ENCODE measurements around the gene ETV6.

DNA sequence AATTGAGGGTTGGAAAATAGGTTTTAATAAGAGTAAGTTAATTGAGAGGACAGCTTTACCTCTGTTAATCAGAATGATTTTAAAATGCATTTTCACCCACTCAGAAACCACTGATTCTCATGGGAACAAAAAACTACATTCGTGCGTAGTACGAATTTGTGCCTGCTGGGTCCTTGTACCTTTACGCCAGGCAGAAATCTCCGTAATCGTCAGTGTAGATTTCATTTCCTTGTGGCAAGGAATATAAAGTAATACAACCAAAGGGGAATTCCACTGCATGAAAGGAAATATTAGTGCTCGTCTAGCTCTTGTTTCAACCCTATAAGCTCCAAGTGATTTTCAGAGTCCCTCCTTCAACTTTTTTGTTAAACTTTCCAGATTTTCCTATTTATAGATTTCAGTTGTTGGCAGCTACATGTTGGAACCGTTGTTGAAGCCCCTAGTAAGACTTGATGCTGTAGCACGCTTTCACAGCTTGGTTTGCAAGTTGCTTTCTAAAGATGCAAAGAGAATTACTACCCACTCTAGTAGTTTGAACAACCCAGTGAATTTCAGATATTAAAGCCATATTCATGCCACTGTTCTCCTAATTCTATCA is 90.6 kb downstream of the ETV6 start:
- TF ChIP-seq CHD1 (IDR thresholded peaks at IDR 0.05; ENCODE audit: low read depth, low read length) = no peak
- TF ChIP-seq ZNF274 (IDR thresholded peaks at IDR 0.05; ENCODE audit: borderline replicate concordance, extremely low read depth, low read length) = no peak
- TF ChIP-seq CBX8 (IDR thresholded peaks at IDR 0.05; ENCODE audit: borderline replicate concordance, low read depth, low read length) = no peak
- TF ChIP-seq EP300 (IDR thresholded peaks at IDR 0.05; ENCODE audit: borderline replicate concordance in 1 of 2, low read depth in 2 of 2, low read length in 2 of 2) = no peak
- TF ChIP-seq EZH2 (IDR thresholded peaks at IDR 0.05; ENCODE audit: low read depth, low read length, severe bottlenecking) = no peak
- no peak for TF ChIP-seq RAD21 (IDR thresholded peaks at IDR 0.05 in 1 of 2, conservative IDR thresholded peaks at IDR 0.05 in 1 of 2; ENCODE audit: low read depth in 2 of 2, low read length in 2 of 2)
- no peak for TF ChIP-seq CREB1 (IDR thresholded peaks at IDR 0.05)
- TF ChIP-seq RBBP5 (IDR thresholded peaks at IDR 0.05; ENCODE audit: borderline replicate concordance, low read depth, low read length) = no peak
- TF ChIP-seq, protein P1, sequence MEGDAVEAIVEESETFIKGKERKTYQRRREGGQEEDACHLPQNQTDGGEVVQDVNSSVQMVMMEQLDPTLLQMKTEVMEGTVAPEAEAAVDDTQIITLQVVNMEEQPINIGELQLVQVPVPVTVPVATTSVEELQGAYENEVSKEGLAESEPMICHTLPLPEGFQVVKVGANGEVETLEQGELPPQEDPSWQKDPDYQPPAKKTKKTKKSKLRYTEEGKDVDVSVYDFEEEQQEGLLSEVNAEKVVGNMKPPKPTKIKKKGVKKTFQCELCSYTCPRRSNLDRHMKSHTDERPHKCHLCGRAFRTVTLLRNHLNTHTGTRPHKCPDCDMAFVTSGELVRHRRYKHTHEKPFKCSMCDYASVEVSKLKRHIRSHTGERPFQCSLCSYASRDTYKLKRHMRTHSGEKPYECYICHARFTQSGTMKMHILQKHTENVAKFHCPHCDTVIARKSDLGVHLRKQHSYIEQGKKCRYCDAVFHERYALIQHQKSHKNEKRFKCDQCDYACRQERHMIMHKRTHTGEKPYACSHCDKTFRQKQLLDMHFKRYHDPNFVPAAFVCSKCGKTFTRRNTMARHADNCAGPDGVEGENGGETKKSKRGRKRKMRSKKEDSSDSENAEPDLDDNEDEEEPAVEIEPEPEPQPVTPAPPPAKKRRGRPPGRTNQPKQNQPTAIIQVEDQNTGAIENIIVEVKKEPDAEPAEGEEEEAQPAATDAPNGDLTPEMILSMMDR (IDR thresholded peaks at IDR 0.05; ENCODE audit: control extremely low read depth in 1 of 3, insufficient read depth in 1 of 3, low read depth in 1 of 3, low read length in 3 of 3) = no peak
- no peak for TF ChIP-seq TCF12 (IDR thresholded peaks at IDR 0.05; ENCODE audit: low read depth, low read length)

Measured in H1 (cell line).